ENCODE measurements around the gene FOXF1.

DNA sequence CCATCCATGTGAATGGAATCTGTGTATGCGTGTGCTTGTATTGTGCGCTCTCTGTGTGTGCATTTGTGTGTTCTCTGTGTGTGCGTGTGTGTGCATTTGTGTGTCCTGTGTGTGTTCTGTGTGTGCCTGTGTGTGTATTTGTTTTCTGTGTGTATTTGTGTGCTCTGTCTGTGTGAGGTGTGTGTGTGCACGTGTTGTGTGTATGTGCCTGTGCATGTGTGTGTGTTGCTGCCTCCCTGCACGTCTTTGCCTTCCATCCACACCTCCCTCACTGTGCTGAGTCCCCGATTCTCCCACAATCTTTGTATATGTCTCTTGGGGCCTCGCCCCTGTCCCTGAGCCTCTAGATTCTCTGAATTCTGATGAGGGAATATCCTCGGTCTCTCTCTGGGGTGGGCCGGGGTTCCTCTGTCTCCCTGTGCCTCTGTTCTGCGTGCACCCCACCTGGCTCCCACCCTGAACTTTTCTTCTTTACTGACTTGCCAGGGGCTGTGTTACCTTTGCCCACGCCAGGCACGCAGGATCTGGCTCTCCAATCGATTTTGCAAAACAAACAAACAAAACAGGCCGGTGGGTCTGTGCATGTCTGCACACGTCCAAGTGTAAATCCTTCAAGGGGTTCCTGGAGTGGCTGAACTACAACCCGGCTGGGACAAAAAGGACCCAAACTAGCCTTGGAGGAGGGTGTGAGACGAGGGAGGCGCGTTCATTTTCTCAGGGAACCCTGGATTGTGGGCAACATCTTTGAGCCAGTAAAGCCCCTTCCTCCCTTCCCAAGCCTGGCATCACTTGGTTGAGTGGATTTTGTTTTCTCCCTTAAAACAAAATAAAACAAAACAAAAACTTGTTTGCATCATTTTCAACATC is 8.1 kb upstream of the FOXF1 start:
- no peak for TF ChIP-seq CTCF (IDR thresholded peaks at IDR 0.05)
- TF ChIP-seq REST (IDR thresholded peaks at IDR 0.05; ENCODE audit: insufficient read depth in 1 of 2, low read depth in 2 of 2, low read length in 1 of 2): no peak

All from Panc1 (cell line).